ENCODE measurements around the gene CNTNAP5.

Gene CNTNAP5

DNA sequence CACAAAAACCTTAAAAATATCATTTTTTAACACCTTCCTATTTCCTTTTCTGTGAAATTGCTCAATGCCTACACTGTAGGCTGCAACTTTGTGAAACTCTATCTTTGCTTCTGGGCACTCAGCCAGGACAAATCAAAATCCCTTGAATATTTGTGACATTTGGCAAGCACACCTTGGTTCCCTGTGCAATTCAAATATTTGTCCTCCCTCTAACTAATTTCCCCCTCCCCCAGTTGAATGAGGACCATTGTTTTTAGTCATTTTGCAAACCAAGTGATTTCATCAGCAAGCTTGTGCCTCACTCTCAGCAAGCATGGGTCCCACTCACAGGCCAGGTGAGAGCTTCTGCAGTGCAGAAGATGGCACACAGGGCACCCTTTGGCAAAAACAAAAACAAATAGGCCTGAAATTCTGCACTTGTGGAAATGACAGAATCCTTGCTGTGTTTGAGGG lies 541.5 kb downstream of the CNTNAP5 start:
- no peak for DNase-seq

DNA sequence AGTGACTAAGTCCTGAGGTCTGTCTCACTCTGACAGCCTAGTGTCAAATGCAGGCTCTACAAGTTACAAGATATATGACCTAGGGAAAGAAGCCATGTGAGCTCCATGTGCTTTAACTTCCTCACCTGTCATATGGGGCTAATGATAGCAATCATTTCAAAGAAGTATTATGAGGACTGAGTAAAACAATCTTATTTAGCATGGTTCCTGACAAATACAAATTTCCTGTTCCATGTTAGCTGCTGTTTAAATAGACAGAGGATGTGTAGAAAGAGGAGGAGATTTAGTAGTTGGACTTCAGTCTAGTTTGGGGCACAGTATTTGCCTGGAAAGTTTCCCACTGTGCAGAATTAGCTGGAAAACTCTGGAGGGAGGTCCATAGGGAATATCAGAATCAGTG lies 545.8 kb downstream of the CNTNAP5 start:
- no peak for DNase-seq

DNA sequence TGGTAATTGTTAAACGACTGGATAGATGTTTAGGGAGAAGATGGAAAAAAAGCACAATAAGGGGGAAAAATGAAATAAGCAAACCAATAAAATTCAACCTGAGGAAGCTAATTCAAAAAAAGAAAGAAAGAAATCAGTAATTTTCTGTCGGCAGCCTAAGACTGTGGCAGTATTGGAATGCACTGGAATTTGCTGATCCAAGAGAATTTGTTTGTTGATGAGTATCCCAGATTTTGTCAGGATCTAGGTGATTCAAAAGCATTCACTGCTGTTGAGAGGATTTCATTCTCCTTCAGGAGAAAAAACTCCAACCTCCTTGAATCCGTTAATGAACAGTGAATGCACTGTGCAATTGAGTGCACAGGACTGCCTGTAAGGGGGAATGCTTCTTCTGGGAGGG lies 546.7 kb downstream of the CNTNAP5 start:
- DNase-seq: no peak

DNA sequence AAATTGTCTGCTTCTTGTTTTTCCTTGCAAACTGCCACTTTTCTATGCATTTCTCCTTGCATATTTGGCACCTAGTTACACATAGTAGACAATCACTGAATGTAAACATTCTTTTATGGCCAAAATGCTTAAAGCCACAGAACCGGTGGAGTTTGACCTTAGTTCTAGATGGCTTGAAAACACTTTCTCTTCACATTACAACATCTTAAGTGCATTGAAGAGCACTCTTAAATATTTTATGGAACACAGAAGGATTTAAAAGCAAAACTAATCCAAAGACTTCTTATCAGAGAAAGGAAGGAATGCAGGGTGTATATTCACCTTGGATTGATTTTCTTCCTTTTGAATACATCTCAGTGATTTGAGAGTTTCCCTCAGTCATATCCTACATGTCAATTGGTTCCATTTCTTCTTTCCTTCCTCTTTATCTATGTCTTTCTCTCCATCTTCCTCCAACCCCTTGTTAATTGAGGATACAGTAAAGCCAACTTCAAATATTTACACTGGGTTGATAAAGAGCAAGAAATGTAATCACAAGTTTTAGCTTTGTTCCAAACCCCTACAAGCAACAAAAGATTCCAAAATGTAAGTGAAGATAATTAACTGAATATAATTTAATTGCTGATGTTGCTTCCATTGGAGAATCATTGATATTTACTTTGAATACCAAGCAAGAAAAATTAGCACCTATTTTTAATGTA lies 548.0 kb downstream of the CNTNAP5 start:
- DNase-seq: no peak

DNA sequence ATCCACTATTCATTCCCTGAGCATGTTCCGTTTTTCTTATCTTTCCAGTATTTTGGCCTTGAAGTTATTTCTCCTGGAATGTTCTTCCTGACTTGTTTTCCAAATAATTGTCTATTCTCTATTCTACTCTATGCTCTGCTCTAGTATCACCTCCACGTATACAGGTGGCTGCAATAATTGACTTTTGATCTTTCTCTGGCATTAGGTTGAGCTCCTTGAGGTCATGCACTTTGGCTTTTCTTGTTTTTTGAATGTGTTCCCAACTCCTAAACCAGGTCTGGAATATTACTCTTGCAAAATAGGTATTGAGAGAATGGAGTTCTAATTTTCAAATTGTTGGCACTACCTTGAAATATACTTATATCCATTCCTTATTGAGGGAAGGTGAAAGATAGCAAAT lies 550.4 kb downstream of the CNTNAP5 start:
- no peak for DNase-seq

DNA sequence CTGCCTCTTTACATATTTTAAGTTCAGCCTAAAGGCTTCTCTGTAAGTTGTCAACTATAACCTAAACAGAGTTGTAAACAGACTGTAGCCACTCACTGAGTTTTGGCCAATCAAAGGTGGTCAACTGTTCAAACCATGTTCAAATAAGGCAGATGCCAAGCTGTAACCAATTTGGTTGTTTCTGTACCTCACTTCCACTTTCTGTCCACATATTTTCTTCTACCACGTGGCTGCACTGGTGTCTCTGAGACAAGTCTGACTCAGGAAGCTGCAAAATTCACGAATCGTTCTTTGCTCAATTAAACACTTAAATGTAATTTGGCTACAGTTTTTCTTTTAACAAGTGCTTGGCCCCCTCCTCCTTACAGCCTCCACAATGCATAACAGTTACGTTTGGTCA lies 555.2 kb downstream of the CNTNAP5 start:
- DNase-seq: no peak

DNA sequence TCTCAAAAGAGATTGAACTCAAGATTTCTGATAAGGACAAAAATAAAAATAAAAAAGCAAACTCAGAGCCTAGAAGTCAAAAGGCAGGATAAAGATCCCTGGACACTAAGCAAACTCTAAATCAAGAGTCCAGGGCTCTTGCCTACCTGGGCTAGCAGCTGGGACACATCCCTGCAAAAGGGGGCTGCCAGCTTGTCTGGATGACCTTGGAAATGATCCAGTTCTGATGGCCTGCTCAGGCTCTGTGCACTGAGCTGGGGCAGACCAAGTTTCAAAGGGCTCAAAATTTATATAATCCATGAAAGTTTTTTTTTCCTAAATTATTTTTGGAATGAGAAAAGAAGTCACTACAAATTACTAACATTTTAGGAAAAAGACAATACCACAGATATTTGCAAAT lies 557.3 kb downstream of the CNTNAP5 start:
- no peak for DNase-seq

DNA sequence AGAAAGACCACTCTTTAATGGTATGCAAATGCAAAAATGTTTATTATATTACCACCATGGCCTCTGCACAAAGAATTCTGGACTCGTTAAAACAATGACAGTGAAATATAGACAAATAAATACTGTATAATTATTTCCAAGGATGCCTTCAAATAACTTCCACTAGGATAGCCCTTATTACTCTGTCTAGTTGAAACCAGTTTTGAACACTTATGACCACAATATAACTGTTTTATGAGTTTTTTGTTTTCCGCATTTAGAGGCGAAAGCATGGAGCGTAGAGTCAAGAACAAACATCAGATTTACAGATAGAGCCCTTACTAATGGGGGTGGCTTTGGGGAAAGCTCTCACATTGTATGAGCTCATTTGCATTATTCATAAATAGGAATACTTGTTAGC lies 559.5 kb downstream of the CNTNAP5 start:
- no peak for DNase-seq

DNA sequence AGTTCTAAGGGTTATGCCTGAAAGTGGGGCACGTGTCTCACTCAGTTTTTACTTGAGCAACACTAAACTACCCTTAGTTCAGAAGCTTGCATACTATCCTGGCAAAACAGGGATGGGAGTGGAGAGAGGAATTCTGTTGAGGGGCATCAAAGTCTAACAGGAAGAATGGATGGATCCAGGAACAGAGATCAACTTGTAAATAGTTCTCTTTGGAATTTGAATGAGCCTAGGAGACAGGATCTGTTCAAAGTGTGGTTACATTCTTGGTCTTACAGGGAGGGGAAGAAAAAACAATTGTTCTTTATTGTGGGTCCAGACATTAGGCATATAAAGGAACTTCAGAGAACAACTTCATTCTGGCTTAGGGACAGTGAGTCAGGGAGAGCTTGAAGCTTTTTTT lies 560.2 kb downstream of the CNTNAP5 start:
- no peak for DNase-seq

DNA sequence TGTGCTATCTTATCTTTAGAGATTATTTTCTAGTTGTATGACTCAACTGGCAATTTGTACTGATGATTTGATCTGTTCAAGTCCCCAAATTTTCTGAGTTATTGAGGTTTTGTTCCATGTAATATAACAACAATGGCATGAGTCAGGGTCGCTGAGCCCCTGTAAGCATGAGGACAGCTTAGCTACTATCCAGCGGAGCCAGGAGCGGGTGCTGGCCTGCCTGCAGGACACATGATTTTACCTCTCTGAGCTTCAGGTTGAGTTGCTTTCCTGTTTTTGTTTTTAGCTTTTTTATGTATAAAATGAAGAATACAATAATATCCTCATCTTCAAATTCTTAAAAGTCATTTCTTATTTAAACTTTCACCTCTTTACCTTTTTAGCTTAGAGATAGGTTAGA lies 561.1 kb downstream of the CNTNAP5 start:
- DNase-seq: no peak

DNA sequence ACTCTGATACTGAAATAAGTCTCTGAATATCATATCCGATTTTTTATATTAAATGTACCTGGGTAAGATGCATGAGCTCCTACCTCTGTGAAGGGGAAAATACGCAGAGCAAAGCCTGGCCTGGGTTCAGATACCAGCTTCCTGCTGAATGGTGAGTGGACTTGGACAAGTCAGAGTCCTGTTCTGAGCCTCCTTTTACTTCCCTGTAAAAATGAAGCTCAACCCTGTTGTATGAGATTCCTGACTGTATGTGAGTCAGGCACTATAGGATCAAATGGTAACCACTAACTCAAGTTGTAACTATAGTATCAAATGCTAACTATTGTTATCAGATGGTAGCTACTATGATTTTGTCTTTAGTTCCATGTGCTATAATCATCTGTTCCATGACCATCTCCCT lies 561.7 kb downstream of the CNTNAP5 start:
- no peak for DNase-seq

DNA sequence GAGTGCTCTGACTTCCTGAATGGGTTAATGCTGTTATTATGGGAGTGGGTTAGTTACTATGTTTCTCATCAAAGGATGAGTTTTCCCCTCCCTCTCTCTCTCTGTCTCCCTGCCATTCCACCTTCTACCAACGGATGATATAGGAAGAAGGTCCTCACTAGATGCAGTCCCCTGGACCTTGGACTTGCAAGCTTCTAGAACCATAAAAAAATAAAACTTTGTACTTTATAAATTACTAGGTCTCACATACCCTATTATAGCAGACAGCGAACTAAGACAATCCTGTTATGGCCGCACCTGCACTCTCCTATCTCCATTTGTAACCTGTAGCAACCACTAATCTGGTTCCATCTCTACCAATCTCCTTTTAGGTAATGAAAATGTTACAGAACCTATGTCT lies 564.9 kb downstream of the CNTNAP5 start:
- no peak for DNase-seq

DNA sequence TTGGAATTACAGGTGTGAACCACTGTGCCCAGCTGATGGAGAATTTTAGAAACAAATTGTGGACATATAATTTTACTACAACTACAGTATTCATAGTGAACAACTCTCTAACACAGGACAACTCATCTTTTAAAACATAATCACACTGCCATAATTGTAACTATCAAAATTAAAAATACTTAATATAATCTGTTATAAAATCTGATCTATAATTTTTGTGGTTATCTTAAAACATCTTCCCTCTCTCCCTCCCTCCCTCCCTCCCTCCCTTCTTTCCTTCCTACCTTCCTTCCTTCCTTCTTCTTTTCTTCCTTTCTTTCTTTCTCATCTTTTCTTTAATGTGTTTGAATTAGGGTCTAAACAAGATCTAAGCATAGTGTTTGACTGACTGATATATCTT lies 577.7 kb downstream of the CNTNAP5 start:
- DNase-seq: no peak

DNA sequence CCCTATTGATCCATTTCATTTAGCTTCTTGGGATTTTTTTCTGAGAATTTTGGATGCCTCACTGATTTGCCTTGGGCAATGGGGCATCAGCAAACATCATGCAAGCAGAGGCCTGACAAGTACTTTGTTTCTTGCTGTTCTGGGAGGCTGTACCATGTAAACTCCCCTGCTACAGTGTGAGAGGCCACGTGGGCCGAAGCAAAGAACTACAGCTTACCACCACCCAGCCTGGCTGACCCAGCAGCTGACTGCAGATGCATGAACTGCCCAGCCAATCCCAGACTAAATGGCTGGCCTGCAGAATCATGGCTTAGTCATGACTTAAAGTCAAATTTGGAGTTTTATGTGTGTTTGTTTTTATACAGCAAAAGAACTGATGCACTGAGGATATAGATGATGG lies 579.9 kb downstream of the CNTNAP5 start:
- DNase-seq: no peak

DNA sequence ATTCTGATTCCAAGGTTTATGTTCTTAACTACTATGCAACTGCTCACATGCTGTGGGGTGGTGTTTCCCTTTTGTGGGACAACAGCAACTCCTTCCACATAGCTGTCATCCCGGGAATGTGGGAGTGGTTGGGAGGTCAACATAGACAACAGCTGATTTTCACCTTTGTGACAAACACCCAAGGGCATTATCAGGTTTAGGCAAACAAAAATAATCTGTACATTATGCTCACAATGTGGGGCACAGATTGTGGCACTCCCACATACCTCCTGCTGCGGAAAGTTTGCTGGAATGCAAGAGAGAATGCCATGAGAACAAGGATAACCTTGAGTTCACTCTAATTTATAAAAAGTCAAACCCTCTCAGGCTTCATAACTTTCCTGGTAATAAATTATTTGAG lies 582.6 kb downstream of the CNTNAP5 start:
- no peak for DNase-seq

DNA sequence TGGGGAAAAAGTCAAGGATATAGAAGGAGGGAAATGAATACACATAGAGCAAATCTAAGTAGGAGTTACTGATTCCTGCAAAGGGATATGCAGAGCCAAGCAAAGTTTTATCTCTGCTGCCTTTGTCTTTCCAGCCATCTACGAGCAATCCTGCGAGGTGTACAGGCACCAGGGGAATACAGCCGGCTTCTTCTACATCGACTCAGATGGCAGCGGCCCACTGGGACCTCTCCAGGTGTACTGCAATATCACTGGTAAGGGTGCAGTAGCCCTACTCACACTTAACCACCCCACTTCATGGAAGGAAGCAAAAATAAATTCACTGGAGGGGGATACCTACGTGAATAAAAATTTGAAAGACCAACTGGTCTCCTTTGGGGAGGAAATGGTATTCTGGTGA lies 584.6 kb downstream of the CNTNAP5 start:
- no peak for DNase-seq

DNA sequence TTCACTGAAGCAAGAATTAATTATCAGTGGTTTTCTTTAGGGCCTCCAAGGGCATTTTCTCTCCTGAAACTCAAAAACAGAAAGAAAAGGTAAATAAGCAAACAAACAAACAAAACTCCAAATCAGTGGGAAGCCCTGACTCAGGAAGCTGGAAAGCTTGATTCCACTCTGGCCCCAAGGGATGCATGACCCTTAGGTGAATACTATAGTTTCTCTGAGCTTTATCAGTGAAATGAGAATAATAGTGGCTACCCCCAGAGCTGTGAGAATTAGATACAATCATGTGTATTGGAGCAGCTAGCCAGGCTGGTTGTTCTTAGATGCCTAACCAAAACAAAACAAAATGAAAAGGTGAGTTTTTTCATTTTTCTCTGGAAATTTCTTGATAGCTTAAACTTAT lies 585.1 kb downstream of the CNTNAP5 start:
- no peak for DNase-seq

DNA sequence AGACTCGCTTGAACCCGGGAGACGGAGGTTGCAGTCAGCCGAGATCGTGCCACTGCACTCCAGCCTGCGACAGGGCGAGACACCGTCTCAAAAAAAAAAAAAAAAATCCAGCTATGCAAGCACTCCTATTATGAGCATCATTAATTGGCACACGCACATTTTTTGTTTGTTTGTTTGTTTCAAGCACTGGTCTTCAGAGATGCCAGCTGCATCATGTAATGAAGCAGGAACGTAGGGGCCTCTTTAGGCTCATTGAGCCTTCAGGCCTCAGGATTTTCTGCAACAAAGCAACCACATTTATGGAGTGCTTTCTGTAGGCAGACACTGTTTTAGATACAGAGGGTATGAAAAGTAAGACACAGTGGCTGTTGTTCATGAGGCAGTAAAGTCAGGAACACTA lies 585.8 kb downstream of the CNTNAP5 start:
- no peak for DNase-seq

DNA sequence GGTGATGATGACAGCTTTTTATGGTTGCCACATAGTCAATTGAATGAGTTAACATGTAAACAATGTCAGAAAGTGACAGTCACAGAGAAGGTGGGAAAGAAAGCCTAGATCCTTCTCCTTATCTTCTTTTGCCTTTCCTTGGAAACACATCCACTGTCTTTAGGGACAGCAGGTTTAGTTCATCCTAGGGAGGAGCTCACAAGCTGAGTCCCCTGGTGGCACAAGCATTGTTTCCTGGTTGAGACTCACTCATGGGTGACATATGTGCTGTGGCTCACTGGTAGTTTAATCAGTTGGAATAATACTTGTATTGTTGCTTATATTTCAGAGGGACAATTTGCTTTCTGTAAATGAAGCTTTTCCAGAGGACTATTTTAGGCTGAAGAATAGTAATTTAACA lies 598.5 kb downstream of the CNTNAP5 start:
- no peak for DNase-seq

DNA sequence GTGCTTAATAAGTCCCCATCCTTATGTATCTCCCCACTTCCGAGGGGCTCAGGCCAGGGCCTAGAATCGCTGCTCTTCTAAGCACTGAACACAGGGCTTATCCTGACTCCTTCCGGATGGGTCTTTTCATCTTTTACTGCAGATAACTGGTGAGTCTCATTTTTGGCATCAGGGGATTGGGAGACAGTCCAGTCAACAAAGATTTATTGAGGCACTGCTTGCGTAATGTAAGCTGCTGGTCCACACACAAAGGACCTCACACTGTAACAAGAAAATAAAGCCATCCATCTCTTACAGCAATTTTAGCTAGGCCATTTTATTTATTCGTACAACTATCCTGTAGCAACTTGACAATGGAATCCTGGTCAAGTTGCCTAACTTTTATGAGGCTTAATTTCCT lies 600.5 kb downstream of the CNTNAP5 start:
- DNase-seq: no peak

DNA sequence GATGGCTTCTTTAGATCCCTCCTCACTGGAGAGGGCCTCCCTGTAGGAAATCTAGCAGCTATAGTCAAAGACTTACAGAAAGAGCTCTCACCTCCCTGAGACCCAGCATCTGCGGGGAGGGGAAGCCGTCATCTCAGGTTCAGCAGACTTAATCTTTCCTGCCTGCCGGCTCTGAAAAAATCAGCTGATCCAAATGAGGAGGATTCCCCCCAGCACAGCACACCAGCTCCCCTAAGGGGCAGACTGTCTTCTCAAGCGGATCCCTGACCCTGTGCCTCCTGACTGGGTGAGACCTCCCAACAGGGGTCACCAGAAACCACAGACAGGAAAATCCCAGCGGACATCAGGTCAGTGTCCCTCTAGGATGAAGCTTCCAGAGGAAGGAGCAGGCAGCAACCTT lies 601.9 kb downstream of the CNTNAP5 start:
- no peak for DNase-seq

DNA sequence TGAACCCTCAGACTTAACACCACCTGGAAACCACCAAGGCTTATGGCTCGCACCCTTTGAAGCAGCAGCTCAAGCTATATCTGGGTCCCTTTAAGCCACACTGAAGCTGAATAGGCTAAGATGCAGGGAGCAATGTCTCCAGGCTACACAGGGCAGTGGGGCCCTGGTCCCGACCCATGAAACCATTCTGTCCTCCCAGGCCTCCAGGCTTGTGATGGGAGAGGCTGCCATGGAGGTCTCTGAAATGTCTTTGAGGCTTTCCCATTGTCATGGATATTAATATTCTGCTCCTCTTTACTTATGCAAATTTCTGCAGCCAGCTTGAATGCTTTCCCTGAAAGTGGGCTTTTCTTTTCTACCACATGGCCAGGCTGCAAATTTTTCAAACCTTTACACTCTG lies 608.7 kb downstream of the CNTNAP5 start:
- no peak for DNase-seq

DNA sequence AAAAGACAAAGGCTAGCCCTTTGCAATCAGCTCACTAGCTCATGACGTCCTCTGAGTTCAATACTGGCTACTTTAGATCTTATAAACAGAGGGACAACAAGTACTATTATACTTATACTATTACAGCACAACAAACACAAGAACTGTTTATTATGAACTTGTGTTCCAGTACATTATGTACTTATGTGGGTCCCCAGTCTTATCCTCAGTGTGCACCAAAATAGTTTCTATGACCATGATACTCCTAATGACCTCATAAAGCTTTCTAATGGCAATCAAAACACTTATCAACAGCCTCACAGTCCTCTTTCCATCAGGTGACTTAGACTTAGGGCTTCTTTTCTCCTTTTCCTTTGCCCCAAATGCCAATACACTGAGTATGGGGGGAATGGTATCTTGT lies 614.4 kb downstream of the CNTNAP5 start:
- DNase-seq: no peak

DNA sequence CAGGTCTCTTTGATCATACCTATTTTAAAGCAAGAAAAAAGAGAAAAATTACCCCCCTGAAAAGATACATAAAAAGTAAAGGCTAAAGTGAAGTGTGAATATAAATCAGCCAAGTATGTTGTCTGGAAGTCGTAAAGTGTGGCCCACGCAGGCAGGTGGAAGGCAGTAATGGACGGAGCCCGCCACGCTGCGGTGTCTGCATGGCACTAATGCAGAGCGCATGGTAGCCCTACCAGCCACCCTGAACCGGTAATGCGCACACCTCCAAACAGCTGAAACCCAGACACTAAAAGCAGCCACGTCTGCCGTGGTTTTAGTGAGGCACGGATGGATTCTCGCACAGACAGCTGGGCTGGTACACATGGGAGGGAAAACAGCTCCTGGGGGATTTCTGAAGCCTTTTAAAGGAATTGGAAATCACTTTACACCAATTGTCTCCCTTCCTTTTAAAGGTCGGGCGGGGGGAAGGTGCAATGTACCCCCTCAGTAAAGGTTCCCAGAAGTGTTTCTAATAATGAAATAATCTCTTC lies 615.2 kb downstream of the CNTNAP5 start:
- DNase-seq: no peak

DNA sequence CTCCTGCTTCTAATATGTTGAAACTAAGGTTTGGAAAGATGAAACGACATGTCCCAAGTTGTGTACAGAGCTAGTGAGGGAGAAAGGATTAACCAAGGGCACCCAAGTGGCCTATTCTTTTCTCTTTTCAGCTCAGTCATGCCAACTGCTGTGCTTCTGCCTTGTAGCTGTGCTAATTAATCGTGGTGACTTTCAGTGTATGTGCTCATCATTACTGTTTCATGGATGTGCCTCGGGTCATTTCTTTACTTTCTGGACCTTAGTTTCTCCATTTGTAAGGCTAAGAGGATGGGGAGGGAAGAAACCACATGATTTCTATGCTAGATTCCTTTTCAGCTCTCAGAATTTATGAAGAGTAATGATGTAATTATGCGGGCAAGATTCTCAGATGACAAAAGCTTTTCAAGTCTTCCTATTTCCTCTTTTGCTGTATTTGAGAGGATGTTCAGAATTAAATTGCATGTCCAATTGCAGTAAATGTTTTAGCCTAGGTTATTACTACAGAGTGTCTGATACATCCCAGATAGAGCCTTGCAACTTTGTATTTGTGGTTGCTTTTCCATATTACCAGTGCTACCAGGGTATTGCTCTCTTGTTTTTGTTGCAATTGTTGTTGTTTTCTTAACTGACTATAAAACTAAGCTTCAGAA lies 621.2 kb downstream of the CNTNAP5 start:
- DNase-seq: no peak

Measured in CD4-positive, alpha-beta T cell treated with Interleukin-15 for 1 hour (primary cell).